ENCODE results near the gene RAB3A.

DNA sequence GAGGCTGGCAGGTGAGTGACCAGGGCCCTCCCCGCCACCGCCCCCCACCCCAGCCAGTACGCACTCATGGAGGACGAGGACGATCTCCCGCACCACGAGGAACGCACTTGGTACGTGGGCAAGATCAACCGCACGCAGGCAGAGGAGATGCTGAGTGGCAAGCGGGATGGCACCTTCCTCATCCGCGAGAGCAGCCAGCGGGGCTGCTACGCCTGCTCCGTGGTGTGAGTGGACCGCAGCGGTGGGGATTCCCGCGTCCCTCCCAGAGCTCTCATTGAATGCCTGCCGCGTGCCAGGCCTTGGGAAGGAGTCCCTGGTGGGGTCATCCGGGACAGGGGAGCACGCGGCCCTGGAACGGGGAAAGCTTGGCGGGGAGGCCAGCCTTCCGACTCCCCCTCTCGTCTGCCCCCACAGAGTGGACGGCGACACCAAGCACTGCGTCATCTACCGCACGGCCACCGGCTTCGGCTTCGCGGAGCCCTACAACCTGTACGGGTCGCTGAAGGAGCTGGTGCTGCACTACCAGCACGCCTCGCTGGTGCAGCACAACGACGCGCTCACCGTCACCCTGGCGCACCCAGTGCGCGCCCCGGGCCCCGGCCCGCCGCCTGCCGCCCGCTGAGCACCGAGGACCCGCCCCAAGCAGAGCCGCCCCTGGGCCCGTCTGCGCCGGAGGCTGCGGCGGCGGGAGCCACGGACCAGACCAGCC, 35.0 kb downstream of the RAB3A start:
- no peak for TF ChIP-seq POLR2A (IDR thresholded peaks at IDR 0.05)
- TF ChIP-seq, protein P1, sequence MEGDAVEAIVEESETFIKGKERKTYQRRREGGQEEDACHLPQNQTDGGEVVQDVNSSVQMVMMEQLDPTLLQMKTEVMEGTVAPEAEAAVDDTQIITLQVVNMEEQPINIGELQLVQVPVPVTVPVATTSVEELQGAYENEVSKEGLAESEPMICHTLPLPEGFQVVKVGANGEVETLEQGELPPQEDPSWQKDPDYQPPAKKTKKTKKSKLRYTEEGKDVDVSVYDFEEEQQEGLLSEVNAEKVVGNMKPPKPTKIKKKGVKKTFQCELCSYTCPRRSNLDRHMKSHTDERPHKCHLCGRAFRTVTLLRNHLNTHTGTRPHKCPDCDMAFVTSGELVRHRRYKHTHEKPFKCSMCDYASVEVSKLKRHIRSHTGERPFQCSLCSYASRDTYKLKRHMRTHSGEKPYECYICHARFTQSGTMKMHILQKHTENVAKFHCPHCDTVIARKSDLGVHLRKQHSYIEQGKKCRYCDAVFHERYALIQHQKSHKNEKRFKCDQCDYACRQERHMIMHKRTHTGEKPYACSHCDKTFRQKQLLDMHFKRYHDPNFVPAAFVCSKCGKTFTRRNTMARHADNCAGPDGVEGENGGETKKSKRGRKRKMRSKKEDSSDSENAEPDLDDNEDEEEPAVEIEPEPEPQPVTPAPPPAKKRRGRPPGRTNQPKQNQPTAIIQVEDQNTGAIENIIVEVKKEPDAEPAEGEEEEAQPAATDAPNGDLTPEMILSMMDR (IDR thresholded peaks at IDR 0.05): no peak

Measured in stomach (tissue), 4 donors.